Stomach (tissue), 9 donors: ENCODE data around the gene FAM43A. TPM values are rescaled to one million over a fixed set of nuclear protein-coding genes. Genes with fewer than 3 reads are reported as not detected.

Experiments
- DNase-seq, 2 donors: peaks; one replicate each; pipeline versions ENCODE4 v3.0.0 to v3.0.0-alpha.2; 2013 to 2019
- H3K27ac ChIP-seq, 5 donors: fragments of 200-600 bp in 4 of 5; sonication (generic) in 4 of 5; one replicate each; pipeline ENCODE4 v1.5.1; 2013 to 2019; ENCODE audit warnings: mild to moderate bottlenecking in 1 of 5, moderate library complexity in 1 of 5
- H3K27me3 ChIP-seq, 3 donors: fragments of 200-600 bp; sonication (generic); one replicate each; pipeline ENCODE4 v1.5.1; 2017 to 2019; ENCODE audit warnings: mixed run types in 1 of 3
- H3K36me3 ChIP-seq, 4 donors: fragments of 200-600 bp; sonication (generic); 1 replicate in 3 of 4; 2 replicates in 1 of 4; pipeline ENCODE4 v1.5.1; 2016 to 2019
- H3K4me1 ChIP-seq, 4 donors: fragments of 200-600 bp; sonication (generic); one replicate each; pipeline ENCODE4 v1.5.1; 2016 to 2019
- H3K4me3 ChIP-seq, 4 donors: fragments of 200-600 bp; sonication (generic) in 3 of 4; one replicate each; pipeline ENCODE4 v1.5.1; 2016 to 2019; ENCODE audit warnings: mild to moderate bottlenecking in 1 of 4
- H3K9me3 ChIP-seq, 4 donors: fragments of 200-600 bp; sonication (generic); one replicate each; pipeline ENCODE4 v1.5.1; 2016 to 2019
- EP300 ChIP-seq: sonication (generic); formaldehyde crosslinking; IDR thresholded peaks from one replicate; pipeline ENCODE4 v1.6.1; 2017; ENCODE audit warnings: antibody characterized with exemption
- POLR2A ChIP-seq, 4 donors: fragments of 450-650 bp; IDR thresholded peaks; one replicate each; pipeline ENCODE4 v1.6.1; 2016; ENCODE audit warnings: antibody characterized with exemption in 4 of 4, control low read depth in 2 of 4, mild to moderate bottlenecking in 1 of 4, moderate library complexity in 1 of 4
- POLR2AphosphoS5 ChIP-seq, 3 donors: sonication (generic); formaldehyde crosslinking; IDR thresholded peaks; one replicate each; pipeline ENCODE4 v1.6.1; 2016; ENCODE audit warnings: antibody characterized with exemption in 3 of 3
- WGBS, 5 donors: extraction: QIAGEN DNeasy Blood & Tissue Kit in 3 of 5; methylation state at CpG; one replicate each; pipeline versions ENCODE4 v1.1.5 to v1.1.7; 2013 to 2018; 5-methylcytosine and 5-hydroxymethylcytosine counted together
- intact Hi-C: fragments of 100-400 bp; cut with DNase I; formaldehyde crosslinking; loops from one replicate; pipeline ENCODE4 v1.15.1; 2023; ENCODE audit warnings: low total_unique reads
- polyA plus RNA-seq, 3 donors: library from polyadenylated mRNA; stranded (reverse); fragments of 200-250 nt; gene quantifications; one replicate each; pipeline ENCODE4 v1.2.3, GENCODE V29; 2013
- total RNA-seq, 5 donors: library from RNA; depleted of rRNA; stranded (reverse); fragments of >200 nt; gene quantifications; one replicate each; pipeline versions ENCODE4 v1.1.0 to v1.2.3, GENCODE V29; 2014 to 2016
- TF ChIP-seq, protein P1 (sequence below), 7 experiments: fragments of 450-650 bp in 4 of 7; fragments of 200-600 bp in 3 of 7; sonication (generic) in 3 of 7; IDR thresholded peaks; one replicate each; pipeline ENCODE4 v1.5.1; 2016 to 2019; ENCODE audit warnings: antibody characterized with exemption in 7 of 7, control low read depth in 2 of 7, mild to moderate bottlenecking in 1 of 7
- donor health status: healthy with polysubstance abuse.
- donor health status: Bipolar disorder and iron deficiency.
- donor health status: healthy.

FAM43A gene
- total and polyA plus RNA-seq, 8 donors: 1.3 to 42.0 (median 4.2) TPM

GRCh38 chr3:194688946-194689345 lies 3.3 kb downstream of the FAM43A start:
- intact Hi-C loops: no loop called here
- 67 to 80% (median 76%) methylated on average over 6 of the region's 6 CpGs for WGBS, 5 donors
- no peak for TF ChIP-seq EP300
- no peak for TF ChIP-seq POLR2A (IDR thresholded peaks at IDR 0.05)
- TF ChIP-seq, protein P1, sequence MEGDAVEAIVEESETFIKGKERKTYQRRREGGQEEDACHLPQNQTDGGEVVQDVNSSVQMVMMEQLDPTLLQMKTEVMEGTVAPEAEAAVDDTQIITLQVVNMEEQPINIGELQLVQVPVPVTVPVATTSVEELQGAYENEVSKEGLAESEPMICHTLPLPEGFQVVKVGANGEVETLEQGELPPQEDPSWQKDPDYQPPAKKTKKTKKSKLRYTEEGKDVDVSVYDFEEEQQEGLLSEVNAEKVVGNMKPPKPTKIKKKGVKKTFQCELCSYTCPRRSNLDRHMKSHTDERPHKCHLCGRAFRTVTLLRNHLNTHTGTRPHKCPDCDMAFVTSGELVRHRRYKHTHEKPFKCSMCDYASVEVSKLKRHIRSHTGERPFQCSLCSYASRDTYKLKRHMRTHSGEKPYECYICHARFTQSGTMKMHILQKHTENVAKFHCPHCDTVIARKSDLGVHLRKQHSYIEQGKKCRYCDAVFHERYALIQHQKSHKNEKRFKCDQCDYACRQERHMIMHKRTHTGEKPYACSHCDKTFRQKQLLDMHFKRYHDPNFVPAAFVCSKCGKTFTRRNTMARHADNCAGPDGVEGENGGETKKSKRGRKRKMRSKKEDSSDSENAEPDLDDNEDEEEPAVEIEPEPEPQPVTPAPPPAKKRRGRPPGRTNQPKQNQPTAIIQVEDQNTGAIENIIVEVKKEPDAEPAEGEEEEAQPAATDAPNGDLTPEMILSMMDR (IDR thresholded peaks at IDR 0.05): no peak
- no peak for TF ChIP-seq POLR2AphosphoS5 (IDR thresholded peaks at IDR 0.05)
- Histone ChIP-seq H3K27ac (peak overlapping the region; percentile 35 to 88 (median 47)), H3K4me3 (peak overlapping the region in 1 of 4 donors; percentile 86), H3K36me3 (no peaks in the 10 kb centered on the region), H3K9me3 (no peaks in the 10 kb centered on the region), H3K27me3 (peaks cover 0 to 30% (median 7%) of the 10 kb centered on the region in 3 donors), H3K4me1 (peaks cover 34 to 60% (median 47%) of the 10 kb centered on the region in 4 donors)
- DNase-seq: peak in 1 of 2 donors; percentile 9

- Histone ChIP-seq H3K27me3 (peaks cover 0 to 29% (median 7%) of the 10 kb centered on the region in 3 donors), H3K36me3 (no peaks in the 10 kb centered on the region), H3K27ac (peak overlapping the region in 4 of 5 donors; percentile 38 to 88 (median 66)), H3K9me3 (no peaks in the 10 kb centered on the region), H3K4me1 (peaks cover 34 to 60% (median 47%) of the 10 kb centered on the region in 4 donors), H3K4me3 (peak overlapping the region in 1 of 4 donors; percentile 86)
- intact Hi-C loops: no loop called here
- peak; percentile 24 to 59 for DNase-seq
- TF ChIP-seq, protein P1 (IDR thresholded peaks at IDR 0.05): no peak
- TF ChIP-seq POLR2AphosphoS5 (IDR thresholded peaks at IDR 0.05): no peak
- TF ChIP-seq POLR2A (IDR thresholded peaks at IDR 0.05): no peak
- TF ChIP-seq EP300: no peak
- WGBS, 5 donors: 46 to 70% (median 58%) methylated on average over 9 of the region's 9 CpGs
Measured at GRCh38 chr3:194689493-194689944, 3.8 kb downstream of the FAM43A start.

DNA sequence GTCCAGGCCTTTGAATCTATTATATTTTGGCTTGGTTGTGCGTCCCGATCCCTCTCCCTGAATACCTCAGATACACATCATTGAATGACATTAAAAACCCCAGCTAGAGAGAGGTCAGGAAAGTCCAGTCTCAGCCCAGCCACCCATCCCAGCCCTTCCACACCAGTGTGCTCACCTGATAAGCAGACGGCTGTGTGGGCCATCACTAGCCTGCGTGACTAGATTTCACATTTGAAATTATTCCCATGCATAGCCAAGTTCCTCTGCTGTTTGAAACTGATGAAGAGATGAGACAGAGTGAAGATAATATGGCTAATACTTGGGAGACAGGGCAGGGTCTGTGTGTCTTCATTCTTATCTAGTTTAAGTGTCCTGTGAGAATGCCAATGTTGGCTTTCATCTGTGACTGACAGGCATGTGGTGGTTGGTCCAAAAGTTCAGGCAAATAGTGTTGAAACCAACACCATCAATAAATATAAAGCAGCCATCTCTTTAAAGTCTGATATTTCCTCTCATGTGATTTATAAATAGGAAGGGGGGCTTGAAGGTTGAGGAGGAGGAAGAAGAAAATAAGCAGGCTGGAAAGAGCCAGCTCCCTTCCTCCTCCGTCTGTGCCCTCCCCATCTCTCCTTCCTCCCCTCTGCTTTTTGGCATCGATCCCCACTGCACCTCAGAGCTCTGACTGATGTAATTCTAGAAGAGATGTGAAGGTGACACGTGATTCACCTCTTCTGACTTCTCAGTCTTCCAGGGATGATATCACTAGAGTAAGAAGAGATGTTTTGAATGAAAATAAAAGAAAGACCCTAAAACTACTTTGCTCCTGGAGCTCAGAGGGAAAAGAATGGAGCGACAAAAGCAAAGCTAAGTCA lies 5.1 kb downstream of the FAM43A start:
- no peaks in the 10 kb centered on the region for H3K9me3 ChIP-seq
- peak in 1 of 2 donors; percentile 9 for DNase-seq
- intact Hi-C loops: loop anchor here (10.0 kb wide), 1 partner anchor 64 kb away; no protein-coding TSS in a partner anchor
- no peak for TF ChIP-seq EP300
- TF ChIP-seq POLR2A (IDR thresholded peaks at IDR 0.05): no peak
- TF ChIP-seq POLR2AphosphoS5 (IDR thresholded peaks at IDR 0.05): no peak
- TF ChIP-seq, protein P1 (IDR thresholded peaks at IDR 0.05): no peak
- H3K27me3 ChIP-seq: peaks cover 0 to 24% (median 7%) of the 10 kb centered on the region in 3 donors
- no peaks in the 10 kb centered on the region for H3K36me3 ChIP-seq
- no peak overlapping the region for H3K4me3 ChIP-seq
- H3K27ac ChIP-seq: peak overlapping the region in 1 of 5 donors; percentile 29
- 70 to 77% (median 74%) methylated on average over 8 of the region's 8 CpGs for WGBS, 5 donors
- H3K4me1 ChIP-seq: peaks cover 33 to 47% (median 37%) of the 10 kb centered on the region in 4 donors

GRCh38 chr3:194691481-194692283 lies 6.0 kb downstream of the FAM43A start:
- TF ChIP-seq POLR2A (IDR thresholded peaks at IDR 0.05) (no peak), EP300 (no peak), POLR2AphosphoS5 (IDR thresholded peaks at IDR 0.05) (no peak)
- TF ChIP-seq, protein P1 (IDR thresholded peaks at IDR 0.05): no peak
- H3K4me1 ChIP-seq: peaks cover 23 to 38% (median 28%) of the 10 kb centered on the region in 4 donors
- no peaks in the 10 kb centered on the region for H3K36me3 ChIP-seq
- no peak overlapping the region for H3K4me3 ChIP-seq
- DNase-seq: peak; percentile 14 to 41
- 70 to 79% (median 75%) methylated on average over 15 of the region's 15 CpGs for WGBS, 5 donors
- peak overlapping the region in 1 of 5 donors; percentile 34 for H3K27ac ChIP-seq
- intact Hi-C loops: loop anchor here (10.0 kb wide), 1 partner anchor 63 kb away; no protein-coding TSS in a partner anchor
- no peaks in the 10 kb centered on the region for H3K9me3 ChIP-seq
- H3K27me3 ChIP-seq: peaks cover 0 to 15% (median 7%) of the 10 kb centered on the region in 3 donors
